ENCODE data around the gene FBXO17. TPM values are rescaled to one million over a fixed set of nuclear protein-coding genes. Genes with fewer than 3 reads are reported as not detected.

The FBXO17 gene
- total RNA-seq, 2 experiments from 2014 or later = not detected

- no peak overlapping the region for H3K4me3 Mint-ChIP-seq
- TF ChIP-seq CTCF (IDR thresholded peaks at IDR 0.05) = no peak
Measured at GRCh38 chr19:38891771-38892170, 83.8 kb downstream of the FBXO17 start.

More at GRCh38 chr19:38891771-38892170, 83.8 kb downstream of the FBXO17 start:
- no peaks in the 10 kb centered on the region for H3K9me3 ChIP-seq (ENCODE audit: control insufficient read depth in 1 of 2, insufficient read depth in 1 of 2, low read length in 2 of 2)
- no peaks in the 10 kb centered on the region for H3K27me3 ChIP-seq (ENCODE audit: control insufficient read depth in 1 of 2, insufficient read depth in 2 of 2, low read length in 2 of 2)
- Mint-ChIP-seq H3K36me3 (ENCODE audit: low read depth) (peaks cover 29% of the 10 kb centered on the region), H3K27me3 (no peaks in the 10 kb centered on the region), H3K27ac (no peak overlapping the region), H3K9me3 (no peaks in the 10 kb centered on the region), H3K4me1 (ENCODE audit: low read depth) (peaks cover 6% of the 10 kb centered on the region)
- DNase-seq (peak in 1 of 14 experiments; percentile 2), ATAC-seq (ENCODE audit: poor library complexity) (no peak)
- H3K4me3 ChIP-seq (ENCODE audit: low read length) = no peak overlapping the region
- H3K27ac ChIP-seq (ENCODE audit: low read depth in 1 of 2, low read length in 2 of 2) = no peak overlapping the region
- ChIA-PET CTCF (no interaction called here), POLR2A (no interaction called here)
- H3K36me3 ChIP-seq (ENCODE audit: insufficient read depth, low read length) = peaks cover 40% of the 10 kb centered on the region
- intact Hi-C loops (cut with DNase I, micrococcal nuclease) = no loop called here
- H3K4me1 ChIP-seq (ENCODE audit: insufficient read depth, low read length) = peaks cover 16% of the 10 kb centered on the region

Other genes with a start within 250 kb of the FBXO17 start
- gene CAPN12, start 231.3 kb downstream of the FBXO17 start, total RNA-seq = 1 to 10 TPM; 1.6 to 2.0 TPM
- not detected for gene LGALS7, start 202.2 kb downstream of the FBXO17 start, total RNA-seq
- not detected for gene LGALS7B, start 186.5 kb downstream of the FBXO17 start, total RNA-seq
- gene LGALS4, start 162.8 kb downstream of the FBXO17 start, total RNA-seq = 1 to 10 TPM; 2.3 to 3.1 TPM
- 10 to 100 TPM; 32.6 to 35.3 TPM for gene ECH1, start 143.9 kb downstream of the FBXO17 start, total RNA-seq
- 100 to 1,000 TPM; 535 to 565 TPM for gene HNRNPL, start 125.8 kb downstream of the FBXO17 start, total RNA-seq
- 10 to 100 TPM; 19.5 to 21.3 TPM for gene RINL, start 97.5 kb downstream of the FBXO17 start, total RNA-seq
- gene SIRT2, start 76.1 kb downstream of the FBXO17 start, total RNA-seq = 10 to 100 TPM; 60.8 to 67.8 TPM
- gene NFKBIB, start 75.8 kb downstream of the FBXO17 start, total RNA-seq = 10 to 100 TPM; 29.3 to 30.1 TPM
- gene CCER2, start 63.6 kb downstream of the FBXO17 start, total RNA-seq = 1 to 10 TPM; 1.0 to 1.7 TPM
- gene SARS2, start 45.0 kb downstream of the FBXO17 start, total RNA-seq = 10 to 100 TPM; 18.7 to 22.8 TPM
- gene MRPS12, start 44.8 kb downstream of the FBXO17 start, total RNA-seq = 10 to 100 TPM; 13.7 to 15.4 TPM
- under 1 TPM in 1 of 2 experiments, not detected in 1; 0.11 TPM for gene FBXO27, start 56.8 kb upstream of the FBXO17 start, total RNA-seq
- not detected for gene ACP7, start 108.6 kb upstream of the FBXO17 start, total RNA-seq
- 1 to 10 TPM; 2.7 to 6.3 TPM for gene PAK4, start 150.0 kb upstream of the FBXO17 start, total RNA-seq
- gene NCCRP1, start 221.2 kb upstream of the FBXO17 start, total RNA-seq = not detected
- not detected for gene SYCN, start 228.5 kb upstream of the FBXO17 start, total RNA-seq

Measured in CD4-positive, alpha-beta T cell (primary cell).